Fibroblast of villous mesenchyme (primary cell): Measurements from ENCODE around the gene SH3YL1. TPM values are rescaled to one million over a fixed set of nuclear protein-coding genes. Genes with fewer than 3 reads are reported as not detected.

ENCODE experiments used
- DNase-seq: peaks from one replicate; pipeline ENCODE4 v3.0.0-alpha.2; 2010; ENCODE audit warnings: low read depth
- H3K4me3 ChIP-seq: 2 replicates; pipeline ENCODE4 v1.5.1; 2011; ENCODE audit warnings: low read depth, mild to moderate bottlenecking, low read length
- CTCF ChIP-seq: IDR thresholded peaks from 2 replicates; pipeline ENCODE4 v1.5.1; 2012; ENCODE audit warnings: low read depth, mild to moderate bottlenecking, low read length; ENCODE audit not compliant: insufficient read depth
- total RNA-seq: library from RNA; depleted of rRNA; stranded (reverse); fragments of >200 nt; gene quantifications from 2 replicates; pipeline ENCODE4 v1.2.3, GENCODE V29; 2012

SH3YL1 gene
- total RNA-seq, 1 donor, result 35.4 TPM

- no peak for TF ChIP-seq CTCF
- DNase-seq, result peak; percentile 93
Measured at GRCh38 chr2:264493-265468, 949 bp upstream of the SH3YL1 start, which contains the start of gene ACP1. Gene ACP1 (plus strand): TSS chr2:264947. CDS start chr2:264965, 18 bp downstream.

DNA sequence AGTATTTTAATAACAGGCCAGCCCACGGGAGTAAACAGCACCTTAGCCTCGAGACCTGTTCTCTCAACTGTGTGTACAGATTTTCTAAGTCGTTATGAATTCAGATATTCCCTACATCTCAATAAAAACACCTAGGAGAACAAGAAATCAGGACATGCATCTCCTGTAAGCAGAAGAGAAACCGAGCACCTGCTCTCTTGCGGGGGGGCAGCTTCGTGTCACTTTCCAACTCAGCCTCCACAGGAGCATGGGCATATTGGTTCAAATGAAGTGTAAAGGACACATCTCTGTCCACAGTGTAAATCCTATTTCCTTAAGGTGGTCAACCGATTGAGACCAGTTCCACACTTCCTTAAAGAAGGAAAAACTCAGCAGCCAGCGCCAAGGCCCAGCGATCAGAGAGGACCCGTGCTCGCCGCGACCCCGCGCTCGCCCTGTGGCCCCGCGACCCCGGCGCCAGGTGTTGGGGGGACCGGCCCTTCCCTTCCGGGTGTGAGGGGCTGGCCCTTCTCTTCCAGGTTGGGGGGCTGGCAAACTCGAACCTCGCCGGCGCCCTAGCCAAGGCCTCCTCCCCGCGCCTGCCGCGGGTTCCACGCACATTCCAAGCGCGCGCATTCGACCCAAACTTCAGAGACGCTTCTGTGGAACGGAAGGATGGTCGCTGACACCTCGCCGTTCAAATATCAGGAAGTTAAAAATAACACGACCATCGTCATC, 652 bp downstream of the SH3YL1 start:
- TF ChIP-seq CTCF, result no peak
- no peak for DNase-seq
- peak overlapping the region; percentile 79 for H3K4me3 ChIP-seq

More at GRCh38 chr2:264493-265468, 949 bp upstream of the SH3YL1 start, which contains the start of gene ACP1:
- H3K4me3 ChIP-seq, result peak within 1 kb of the TSS; percentile 79

- TF ChIP-seq CTCF, result no peak
- no peak for DNase-seq
Measured at GRCh38 chr2:262117-262516, 1.7 kb downstream of the SH3YL1 start.

DNA sequence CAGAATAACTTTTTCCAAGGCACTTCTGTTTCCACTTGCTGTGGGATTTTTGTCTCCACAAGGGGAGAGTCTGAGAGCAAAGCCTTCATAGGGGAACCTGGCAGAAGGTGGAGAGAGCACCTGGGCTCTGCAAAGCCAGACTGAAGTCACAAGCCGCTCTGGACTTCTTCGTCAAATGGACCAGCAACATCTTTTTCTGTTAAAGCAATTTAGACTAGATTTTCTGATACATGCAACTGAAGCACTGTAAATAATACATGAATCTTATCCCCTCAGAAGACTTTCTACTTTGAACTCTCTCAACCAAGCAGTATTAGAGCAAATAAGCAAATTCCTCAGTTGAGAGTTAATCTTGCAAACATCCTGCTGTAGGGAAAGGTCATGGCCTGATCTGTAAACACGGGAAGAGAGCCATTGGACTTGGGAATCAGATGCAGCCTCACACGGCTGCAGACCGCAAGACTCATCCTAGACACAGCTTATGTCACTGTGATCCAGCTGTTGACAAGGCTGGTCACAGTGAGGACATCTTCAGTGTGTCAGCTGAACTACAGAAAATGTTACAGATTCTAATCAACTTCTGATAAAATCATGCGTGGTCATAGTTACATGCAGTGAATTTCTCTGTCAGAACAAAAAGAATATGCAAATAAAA, 3.2 kb downstream of the SH3YL1 start:
- TF ChIP-seq CTCF, result no peak
- H3K4me3 ChIP-seq, result no peak overlapping the region
- peak; percentile 78 for DNase-seq

More at GRCh38 chr2:262117-262516, 1.7 kb downstream of the SH3YL1 start:
- H3K4me3 ChIP-seq, result no peak overlapping the region

DNA sequence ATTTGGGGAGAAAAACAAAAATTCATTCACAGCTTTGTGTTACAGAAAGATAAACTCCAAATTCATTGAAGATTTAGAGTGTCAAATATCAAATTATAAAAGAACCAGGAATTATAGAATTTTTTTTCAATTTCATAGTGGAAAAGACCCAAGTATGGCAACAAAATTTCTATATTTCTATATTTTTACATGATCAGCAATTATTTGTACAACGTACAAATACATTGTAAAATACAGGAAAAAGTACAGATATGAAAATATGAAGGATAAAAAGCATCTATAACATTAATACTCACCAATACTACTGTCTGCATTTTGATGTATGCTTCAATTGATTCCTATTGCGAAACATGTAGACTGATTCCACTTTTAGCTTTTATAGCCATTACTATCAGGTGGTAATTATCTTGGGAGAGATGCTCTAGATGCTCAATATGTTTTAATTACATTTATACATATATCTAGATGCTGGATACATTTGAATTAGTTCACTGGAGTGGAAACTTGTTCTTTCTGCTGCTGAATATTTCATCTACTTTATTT, 4.0 kb downstream of the SH3YL1 start:
- no peak for DNase-seq
- no peak for TF ChIP-seq CTCF
- H3K4me3 ChIP-seq, result no peak overlapping the region

GRCh38 chr2:258933-259332, 4.9 kb downstream of the SH3YL1 start:
- no peak overlapping the region for H3K4me3 ChIP-seq
- no peak for DNase-seq
- no peak for TF ChIP-seq CTCF
